ENCODE measurements around the gene TTI1.

Gene TTI1

DNA sequence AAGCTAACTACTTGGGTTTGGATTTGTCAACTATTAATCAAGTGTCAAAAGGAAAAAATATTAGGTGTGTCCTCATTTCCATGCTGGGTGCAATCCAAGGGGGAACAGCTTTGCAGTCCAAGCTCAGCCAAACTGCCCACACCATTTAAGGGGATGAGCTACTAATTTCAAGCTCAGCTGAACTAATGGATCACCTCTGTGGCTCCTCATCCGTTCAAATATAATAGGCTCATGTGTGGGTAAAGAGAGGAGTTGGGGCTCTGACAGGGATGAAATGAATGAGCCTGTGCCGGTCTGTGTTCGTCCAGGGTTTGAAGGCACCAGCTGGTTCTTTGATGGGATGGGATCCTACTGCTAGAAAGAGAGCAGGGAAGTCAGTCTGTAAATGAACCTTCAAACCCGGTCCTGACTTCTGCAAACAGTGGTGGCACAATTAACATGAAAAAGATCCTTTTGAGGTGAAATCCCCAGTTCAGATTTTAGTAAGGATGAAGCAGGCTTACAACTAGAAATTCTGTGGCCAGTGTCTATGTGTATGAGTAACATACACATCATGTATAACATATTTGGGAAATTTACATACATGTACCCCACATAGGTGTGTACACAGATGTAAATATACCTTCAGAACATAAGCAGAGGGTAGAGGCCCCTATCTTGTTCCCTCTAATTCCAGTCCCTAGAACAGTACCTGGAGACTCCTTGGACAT is 41.9 kb downstream of the TTI1 start:
- no peak for DNase-seq (ENCODE audit: low read depth)
- no peak overlapping the region for H3K4me3 ChIP-seq (ENCODE audit: control insufficient read depth, low read depth, low read length)
- TF ChIP-seq, protein P1, sequence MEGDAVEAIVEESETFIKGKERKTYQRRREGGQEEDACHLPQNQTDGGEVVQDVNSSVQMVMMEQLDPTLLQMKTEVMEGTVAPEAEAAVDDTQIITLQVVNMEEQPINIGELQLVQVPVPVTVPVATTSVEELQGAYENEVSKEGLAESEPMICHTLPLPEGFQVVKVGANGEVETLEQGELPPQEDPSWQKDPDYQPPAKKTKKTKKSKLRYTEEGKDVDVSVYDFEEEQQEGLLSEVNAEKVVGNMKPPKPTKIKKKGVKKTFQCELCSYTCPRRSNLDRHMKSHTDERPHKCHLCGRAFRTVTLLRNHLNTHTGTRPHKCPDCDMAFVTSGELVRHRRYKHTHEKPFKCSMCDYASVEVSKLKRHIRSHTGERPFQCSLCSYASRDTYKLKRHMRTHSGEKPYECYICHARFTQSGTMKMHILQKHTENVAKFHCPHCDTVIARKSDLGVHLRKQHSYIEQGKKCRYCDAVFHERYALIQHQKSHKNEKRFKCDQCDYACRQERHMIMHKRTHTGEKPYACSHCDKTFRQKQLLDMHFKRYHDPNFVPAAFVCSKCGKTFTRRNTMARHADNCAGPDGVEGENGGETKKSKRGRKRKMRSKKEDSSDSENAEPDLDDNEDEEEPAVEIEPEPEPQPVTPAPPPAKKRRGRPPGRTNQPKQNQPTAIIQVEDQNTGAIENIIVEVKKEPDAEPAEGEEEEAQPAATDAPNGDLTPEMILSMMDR (conservative IDR thresholded peaks at IDR 0.05; ENCODE audit: control insufficient read depth, insufficient read depth, low read depth, low read length), result no peak

DNA sequence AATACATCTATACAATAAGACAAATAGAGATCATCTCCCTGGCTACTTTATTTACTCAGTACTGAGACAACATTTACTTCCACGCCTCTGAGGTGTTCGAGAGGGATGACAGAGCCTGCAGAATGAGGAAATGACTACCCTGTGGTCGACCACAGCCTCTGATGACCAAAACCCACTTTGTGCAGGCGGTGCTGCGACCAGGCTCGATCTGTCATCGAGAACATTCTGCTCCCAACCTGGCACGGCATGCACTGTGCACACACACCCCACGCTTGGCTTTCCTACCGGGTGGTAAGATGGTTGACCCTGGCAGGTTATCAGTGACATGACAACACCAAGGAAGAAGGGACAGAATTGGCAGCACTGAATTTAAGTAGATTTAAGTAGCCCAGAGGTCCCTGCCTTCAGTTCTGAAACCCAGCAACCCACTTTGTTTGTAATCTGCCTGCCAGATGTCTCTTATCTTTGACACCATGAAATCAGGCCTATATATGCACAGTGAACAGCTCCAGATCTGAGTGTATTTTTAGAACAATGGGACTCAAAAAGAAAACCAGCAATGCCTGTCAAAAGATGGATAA is 42.6 kb downstream of the TTI1 start:
- peak; percentile 83 for DNase-seq (ENCODE audit: low read depth)
- no peak overlapping the region for H3K4me3 ChIP-seq (ENCODE audit: control insufficient read depth, low read depth, low read length)
- TF ChIP-seq, protein P1 (conservative IDR thresholded peaks at IDR 0.05; ENCODE audit: control insufficient read depth, insufficient read depth, low read depth, low read length), result no peak

DNA sequence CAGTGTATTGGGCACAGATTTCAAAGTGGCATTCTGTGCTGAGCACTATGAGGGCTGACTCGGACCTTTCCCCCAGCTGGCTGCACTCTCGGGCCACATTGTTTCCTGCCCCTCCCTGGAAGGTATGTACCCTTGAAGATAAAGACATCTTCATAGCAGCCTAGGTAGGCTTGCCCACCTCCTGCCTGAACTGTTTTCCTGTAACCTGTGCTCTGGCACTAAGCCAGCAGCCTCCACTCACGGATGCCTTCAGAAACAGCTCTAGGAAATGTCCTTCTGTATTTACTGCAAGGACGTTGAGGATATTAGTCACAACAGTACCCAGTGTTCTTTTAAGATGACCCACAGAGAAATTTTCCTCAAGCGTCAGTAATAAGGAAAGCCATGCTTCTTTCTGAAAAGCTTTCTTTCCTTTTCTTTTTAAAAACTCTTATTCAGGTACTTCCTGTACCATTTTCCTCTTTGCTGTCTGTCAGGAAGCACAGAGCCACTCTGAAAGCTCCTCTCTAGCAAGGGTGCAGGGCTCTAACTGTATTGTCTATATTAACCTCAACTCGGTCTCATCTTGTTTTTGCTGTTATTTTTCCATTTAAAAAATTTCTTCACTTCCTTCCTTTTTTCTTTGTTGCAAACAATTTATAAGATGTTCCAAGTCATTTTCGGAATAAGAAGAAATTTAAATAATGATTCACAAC is 43.5 kb downstream of the TTI1 start:
- peak; percentile 25 for DNase-seq (ENCODE audit: low read depth)
- TF ChIP-seq, protein P1 (conservative IDR thresholded peaks at IDR 0.05; ENCODE audit: control insufficient read depth, insufficient read depth, low read depth, low read length), result no peak
- no peak overlapping the region for H3K4me3 ChIP-seq (ENCODE audit: control insufficient read depth, low read depth, low read length)

DNA sequence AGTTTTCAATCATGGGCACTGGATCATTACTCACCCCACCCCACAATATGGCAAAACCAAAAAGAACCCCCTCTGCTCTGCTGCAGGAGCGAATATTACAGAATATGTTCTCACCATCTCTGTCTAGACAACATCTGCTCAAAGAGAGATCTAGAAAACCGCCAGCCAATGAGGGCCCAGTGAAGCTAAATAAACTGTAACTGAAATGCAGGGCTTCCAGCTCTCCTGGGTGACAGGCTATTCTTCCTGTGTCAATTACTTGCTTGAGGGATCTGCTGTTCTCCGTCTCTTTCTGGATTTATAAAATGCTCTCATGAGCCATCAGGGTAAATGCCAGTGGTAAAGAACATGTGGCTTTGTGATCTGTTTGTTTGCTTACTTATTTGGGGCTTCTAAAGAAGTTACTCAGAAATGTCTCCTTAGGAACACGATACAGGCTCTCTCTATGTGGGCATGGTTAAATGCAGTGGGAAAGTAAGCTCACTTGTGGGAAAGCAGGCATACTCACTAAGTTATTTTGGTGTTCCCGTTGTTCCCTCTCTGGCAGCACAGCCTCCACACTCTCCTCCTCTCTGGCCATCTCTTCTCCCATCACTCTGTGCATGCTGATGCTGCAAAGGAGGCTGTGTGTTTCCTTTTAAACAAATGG is 44.8 kb downstream of the TTI1 start:
- no peak for DNase-seq (ENCODE audit: low read depth)
- TF ChIP-seq, protein P1 (conservative IDR thresholded peaks at IDR 0.05; ENCODE audit: control insufficient read depth, insufficient read depth, low read depth, low read length), result no peak
- no peak overlapping the region for H3K4me3 ChIP-seq (ENCODE audit: control insufficient read depth, low read depth, low read length)

- no peak for DNase-seq (ENCODE audit: low read depth)
These were observed 45.5 kb downstream of the TTI1 start for GRCh38 chr20:37987602-37988290.

More at GRCh38 chr20:37987602-37988290, 45.5 kb downstream of the TTI1 start:
- no peak overlapping the region for H3K4me3 ChIP-seq (ENCODE audit: control insufficient read depth, low read depth, low read length)
- TF ChIP-seq, protein P1 (conservative IDR thresholded peaks at IDR 0.05; ENCODE audit: control insufficient read depth, insufficient read depth, low read depth, low read length), result no peak

Data from fibroblast of mammary gland (primary cell).